Measurements from ENCODE around the gene SYNJ2.

SYNJ2 gene

DNA sequence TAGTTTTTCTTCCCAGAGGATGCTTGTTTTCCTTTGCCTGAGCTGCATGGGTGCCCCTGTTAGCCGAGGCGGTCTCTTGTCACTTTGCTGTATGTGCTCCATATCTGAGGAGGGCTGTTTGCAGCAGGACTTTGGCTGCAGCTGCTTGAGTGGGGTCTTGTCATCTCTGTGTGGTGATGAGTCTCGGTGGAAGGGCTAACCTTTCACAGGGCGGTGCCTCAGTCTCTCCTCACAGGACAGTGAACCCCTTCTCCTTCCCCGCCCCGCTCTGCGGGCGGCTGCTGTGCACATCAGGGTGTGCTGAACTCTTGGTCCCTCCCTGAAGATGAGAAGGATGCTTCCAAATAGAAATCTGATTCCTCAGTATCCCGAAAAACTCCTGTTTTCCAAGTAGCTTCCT, 75.1 kb downstream of the SYNJ2 start:
- no peak for TF ChIP-seq POLR2A (IDR thresholded peaks at IDR 0.05; ENCODE audit: extremely low read depth, insufficient read length)
- TF ChIP-seq, protein P1, sequence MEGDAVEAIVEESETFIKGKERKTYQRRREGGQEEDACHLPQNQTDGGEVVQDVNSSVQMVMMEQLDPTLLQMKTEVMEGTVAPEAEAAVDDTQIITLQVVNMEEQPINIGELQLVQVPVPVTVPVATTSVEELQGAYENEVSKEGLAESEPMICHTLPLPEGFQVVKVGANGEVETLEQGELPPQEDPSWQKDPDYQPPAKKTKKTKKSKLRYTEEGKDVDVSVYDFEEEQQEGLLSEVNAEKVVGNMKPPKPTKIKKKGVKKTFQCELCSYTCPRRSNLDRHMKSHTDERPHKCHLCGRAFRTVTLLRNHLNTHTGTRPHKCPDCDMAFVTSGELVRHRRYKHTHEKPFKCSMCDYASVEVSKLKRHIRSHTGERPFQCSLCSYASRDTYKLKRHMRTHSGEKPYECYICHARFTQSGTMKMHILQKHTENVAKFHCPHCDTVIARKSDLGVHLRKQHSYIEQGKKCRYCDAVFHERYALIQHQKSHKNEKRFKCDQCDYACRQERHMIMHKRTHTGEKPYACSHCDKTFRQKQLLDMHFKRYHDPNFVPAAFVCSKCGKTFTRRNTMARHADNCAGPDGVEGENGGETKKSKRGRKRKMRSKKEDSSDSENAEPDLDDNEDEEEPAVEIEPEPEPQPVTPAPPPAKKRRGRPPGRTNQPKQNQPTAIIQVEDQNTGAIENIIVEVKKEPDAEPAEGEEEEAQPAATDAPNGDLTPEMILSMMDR (IDR thresholded peaks at IDR 0.05; ENCODE audit: low read depth, low read length): no peak
- no peak overlapping the region for H3K4me3 ChIP-seq (ENCODE audit: low read depth, low read length)
- DNase-seq (ENCODE audit: low read depth): no peak

DNA sequence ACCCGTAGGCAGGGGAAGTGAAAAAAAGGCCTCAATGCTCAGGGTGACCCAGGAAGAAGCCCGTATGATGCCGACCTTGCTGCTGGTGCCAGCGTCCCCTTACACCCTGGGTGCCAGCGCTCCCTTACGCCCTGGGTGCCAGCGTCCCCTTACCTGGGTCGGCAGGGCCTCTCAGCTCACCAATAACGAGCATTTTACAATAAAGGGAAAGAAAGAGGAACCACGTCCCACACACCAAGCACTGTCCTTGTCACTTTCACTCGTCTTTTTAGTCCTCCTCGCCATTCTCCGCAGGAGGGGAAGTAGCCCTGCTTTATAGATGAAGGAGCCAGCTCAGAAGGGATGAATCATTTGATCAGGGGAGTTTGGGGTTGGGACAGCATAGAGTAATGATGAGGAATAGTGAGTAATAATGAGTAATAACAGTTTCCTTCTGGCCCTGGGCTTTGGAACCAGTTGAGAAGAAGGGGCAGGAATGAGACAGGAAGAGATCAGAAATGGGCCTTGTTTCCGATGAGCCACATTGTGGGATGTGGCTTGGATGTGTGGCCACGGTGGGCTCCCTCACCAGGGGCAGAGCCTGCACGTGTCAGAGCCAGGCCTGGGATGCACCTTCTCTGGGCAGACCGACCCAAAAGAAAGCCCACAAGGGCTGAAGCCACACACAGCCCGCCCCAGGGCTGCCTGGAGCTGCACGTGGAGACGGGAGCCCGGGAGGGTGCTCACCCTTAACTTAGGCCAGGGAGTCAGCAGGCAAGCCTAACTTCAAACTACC, 75.7 kb downstream of the SYNJ2 start:
- no peak for TF ChIP-seq MYC (IDR thresholded peaks at IDR 0.05; ENCODE audit: low read depth, low read length)
- TF ChIP-seq, protein P2, sequence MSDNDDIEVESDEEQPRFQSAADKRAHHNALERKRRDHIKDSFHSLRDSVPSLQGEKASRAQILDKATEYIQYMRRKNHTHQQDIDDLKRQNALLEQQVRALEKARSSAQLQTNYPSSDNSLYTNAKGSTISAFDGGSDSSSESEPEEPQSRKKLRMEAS (IDR thresholded peaks at IDR 0.05; ENCODE audit: low read depth, low read length): 0 out of 2 replicates have a peak, but pooled peaks have one; percentile 16
- peak; percentile 91 for DNase-seq (ENCODE audit: low read depth)

DNA sequence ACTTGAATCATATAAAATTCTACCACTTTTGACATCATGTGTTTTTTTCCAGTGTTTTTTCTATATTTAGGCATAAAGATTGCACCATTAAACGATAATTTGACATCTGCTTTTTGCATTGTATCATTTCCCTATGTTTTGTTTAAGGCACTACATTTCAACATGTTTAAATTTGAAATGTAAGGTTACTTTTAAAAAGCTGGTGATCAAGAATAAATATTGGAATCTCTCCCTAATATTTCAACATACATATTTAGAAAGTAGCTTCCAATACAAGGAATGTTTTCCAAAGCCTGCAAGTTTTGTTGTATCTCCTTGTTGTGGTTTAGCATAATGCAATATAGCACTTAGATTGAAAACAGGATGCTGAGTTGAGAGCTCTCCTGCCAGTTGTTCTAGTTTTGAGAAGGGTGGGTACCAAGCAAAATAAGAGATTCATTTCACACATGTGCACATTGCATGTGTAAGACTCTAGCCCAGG, 76.5 kb downstream of the SYNJ2 start:
- H3K4me3 ChIP-seq (ENCODE audit: low read depth, low read length): no peak overlapping the region
- TF ChIP-seq MYC (IDR thresholded peaks at IDR 0.05; ENCODE audit: low read depth, low read length): no peak
- TF ChIP-seq POLR2A (IDR thresholded peaks at IDR 0.05; ENCODE audit: extremely low read depth, insufficient read length): no peak
- TF ChIP-seq, protein P2 (IDR thresholded peaks at IDR 0.05; ENCODE audit: low read depth, low read length): no peak
- TF ChIP-seq, protein P1 (IDR thresholded peaks at IDR 0.05; ENCODE audit: low read depth, low read length): no peak
- DNase-seq (ENCODE audit: low read depth): no peak

More for the DNA sequence above, 75.7 kb downstream of the SYNJ2 start:
- no peak overlapping the region for H3K4me3 ChIP-seq (ENCODE audit: low read depth, low read length)

DNA sequence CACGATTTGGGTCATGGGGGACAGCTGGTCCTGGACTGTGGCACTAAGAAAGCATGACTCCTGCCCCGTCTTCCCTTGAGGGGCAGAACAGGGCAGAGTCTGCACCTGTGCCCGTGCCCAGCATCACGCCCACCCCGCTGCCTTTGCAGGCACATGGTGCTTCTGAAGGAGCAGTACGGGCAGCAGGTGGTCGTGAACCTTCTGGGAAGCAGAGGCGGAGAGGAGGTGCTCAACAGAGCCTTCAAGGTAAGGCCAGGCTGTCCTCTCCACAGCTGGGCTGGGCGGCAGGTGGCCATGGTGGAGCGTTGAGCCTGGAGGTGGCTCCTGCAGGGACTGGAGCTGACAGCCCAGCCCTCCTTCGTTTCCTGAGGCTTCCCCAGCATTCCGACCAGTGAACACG, 77.4 kb downstream of the SYNJ2 start:
- TF ChIP-seq, protein P1 (IDR thresholded peaks at IDR 0.05; ENCODE audit: low read depth, low read length): no peak
- TF ChIP-seq POLR2A (IDR thresholded peaks at IDR 0.05; ENCODE audit: extremely low read depth, insufficient read length) (no peak), MYC (IDR thresholded peaks at IDR 0.05; ENCODE audit: low read depth, low read length) (no peak)
- TF ChIP-seq, protein P2 (IDR thresholded peaks at IDR 0.05; ENCODE audit: low read depth, low read length): no peak
- H3K4me3 ChIP-seq (ENCODE audit: low read depth, low read length): no peak overlapping the region
- DNase-seq (ENCODE audit: low read depth): no peak

DNA sequence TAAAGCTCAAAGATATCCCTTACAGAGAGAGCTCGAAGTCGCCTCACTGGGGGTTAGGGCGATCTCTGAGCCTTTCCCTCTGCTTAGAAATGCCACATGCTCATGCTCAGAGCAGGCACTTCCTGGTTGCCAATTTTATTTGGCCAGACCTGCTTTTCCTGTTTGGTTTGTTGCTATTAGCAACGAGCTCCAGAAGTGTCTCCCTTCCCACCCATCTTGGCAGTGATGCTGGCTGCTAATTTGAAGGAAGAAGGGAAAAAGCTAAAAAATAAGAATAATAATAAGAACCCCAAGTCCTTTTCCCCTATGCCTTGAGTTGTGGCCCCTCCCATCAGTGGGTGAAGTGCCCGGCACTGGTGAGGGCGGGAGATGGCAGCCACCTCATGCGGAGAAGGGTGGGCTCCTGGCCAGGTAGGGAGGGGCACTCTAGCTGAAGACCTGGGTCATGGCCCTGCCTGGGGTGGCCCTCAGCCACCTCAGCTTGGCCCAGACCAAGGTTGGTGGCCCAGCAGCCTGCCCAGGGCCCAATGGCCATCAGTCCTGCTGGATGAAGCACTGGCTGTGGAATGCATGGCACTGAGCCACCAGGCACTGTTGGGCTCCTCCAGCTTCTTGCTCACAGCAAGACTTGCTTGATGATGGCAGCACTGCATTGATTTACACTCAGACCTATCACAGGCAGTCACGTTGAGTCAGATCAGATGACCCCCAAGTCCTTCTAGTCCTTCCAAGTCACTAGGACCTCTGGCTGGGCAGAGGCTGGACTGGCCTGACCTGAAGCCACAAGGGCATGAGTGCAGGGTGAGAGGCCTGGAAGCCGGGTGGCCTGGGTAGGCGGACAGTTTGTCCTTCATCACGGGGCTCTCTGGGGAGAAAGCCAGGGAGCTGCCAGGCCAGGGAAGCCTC, 79.0 kb downstream of the SYNJ2 start:
- TF ChIP-seq, protein P1 (IDR thresholded peaks at IDR 0.05; ENCODE audit: low read depth, low read length): no peak
- no peak for TF ChIP-seq POLR2A (IDR thresholded peaks at IDR 0.05; ENCODE audit: extremely low read depth, insufficient read length)
- TF ChIP-seq, protein P2 (IDR thresholded peaks at IDR 0.05; ENCODE audit: low read depth, low read length): no peak
- no peak overlapping the region for H3K4me3 ChIP-seq (ENCODE audit: low read depth, low read length)
- peak; percentile 44 for DNase-seq (ENCODE audit: low read depth)

DNA sequence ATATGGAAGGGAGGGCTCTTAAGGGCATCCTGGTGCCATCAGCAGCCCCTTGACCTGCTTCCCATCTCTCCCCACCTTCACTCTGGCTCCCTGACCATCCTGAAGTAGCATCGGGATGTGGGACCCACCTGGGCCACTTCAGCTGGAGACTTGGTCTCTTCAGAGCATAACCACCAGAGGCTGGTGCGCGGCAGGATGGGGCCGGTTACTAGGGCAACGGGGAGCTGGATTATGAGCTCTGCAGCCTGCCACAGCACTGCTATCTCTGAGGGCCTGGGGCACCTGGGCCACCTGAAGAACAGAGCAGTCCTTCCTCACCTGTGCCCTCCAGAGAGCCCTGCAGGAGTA, 79.7 kb downstream of the SYNJ2 start:
- H3K4me3 ChIP-seq (ENCODE audit: low read depth, low read length): no peak overlapping the region
- TF ChIP-seq MYC (IDR thresholded peaks at IDR 0.05; ENCODE audit: low read depth, low read length) (no peak), POLR2A (IDR thresholded peaks at IDR 0.05; ENCODE audit: extremely low read depth, insufficient read length) (no peak)
- TF ChIP-seq, protein P1 (IDR thresholded peaks at IDR 0.05; ENCODE audit: low read depth, low read length): no peak
- TF ChIP-seq, protein P2 (IDR thresholded peaks at IDR 0.05; ENCODE audit: low read depth, low read length): no peak

More for the DNA sequence above, 79.7 kb downstream of the SYNJ2 start:
- no peak for DNase-seq (ENCODE audit: low read depth)

Measured in NB4 (cell line).